HEK293T (cell line): ENCODE data around the gene SELENOO.

Experiments
- BHLHE40 ChIP-seq: fragments of 450-650 bp; IDR thresholded peaks from 2 replicates; pipeline ENCODE4 v1.6.1; 2016; ENCODE audit warnings: mild to moderate bottlenecking, moderate library complexity, borderline replicate concordance
- CTBP1 ChIP-seq: fragments of 450-650 bp; IDR thresholded peaks from 2 replicates; pipeline ENCODE4 v1.6.1; 2016; ENCODE audit warnings: borderline replicate concordance
- ELF4 ChIP-seq: fragments of 450-650 bp; IDR thresholded peaks from 2 replicates; pipeline ENCODE4 v1.6.1; 2017; ENCODE audit warnings: antibody characterized with exemption
- FOXA1 ChIP-seq: fragments of 450-650 bp; IDR thresholded peaks from 2 replicates; pipeline ENCODE4 v1.6.1; 2016; ENCODE audit warnings: mild to moderate bottlenecking
- FOXM1 ChIP-seq: fragments of 450-650 bp; IDR thresholded peaks from 2 replicates; pipeline ENCODE4 v1.6.1; 2017; ENCODE audit warnings: mild to moderate bottlenecking, borderline replicate concordance
- HDGF ChIP-seq: fragments of 450-650 bp; IDR thresholded peaks from 2 replicates; pipeline ENCODE4 v1.6.1; 2017; ENCODE audit warnings: antibody characterized with exemption, borderline replicate concordance
- L3MBTL2 ChIP-seq: fragments of 450-650 bp; conservative IDR thresholded peaks from 2 replicates; pipeline ENCODE4 v1.6.1; 2016; ENCODE audit warnings: mild to moderate bottlenecking
- NFRKB ChIP-seq: fragments of 450-650 bp; IDR thresholded peaks from 2 replicates; pipeline ENCODE4 v1.6.1; 2016; ENCODE audit warnings: mild to moderate bottlenecking, moderate library complexity
- SP1 ChIP-seq: fragments of 450-650 bp; IDR thresholded peaks from 2 replicates; pipeline ENCODE4 v1.6.1; 2017
- TF ChIP-seq, protein P1 (sequence below): fragments of 450-650 bp; IDR thresholded peaks from 2 replicates; pipeline ENCODE4 v1.6.1; 2016

DNA sequence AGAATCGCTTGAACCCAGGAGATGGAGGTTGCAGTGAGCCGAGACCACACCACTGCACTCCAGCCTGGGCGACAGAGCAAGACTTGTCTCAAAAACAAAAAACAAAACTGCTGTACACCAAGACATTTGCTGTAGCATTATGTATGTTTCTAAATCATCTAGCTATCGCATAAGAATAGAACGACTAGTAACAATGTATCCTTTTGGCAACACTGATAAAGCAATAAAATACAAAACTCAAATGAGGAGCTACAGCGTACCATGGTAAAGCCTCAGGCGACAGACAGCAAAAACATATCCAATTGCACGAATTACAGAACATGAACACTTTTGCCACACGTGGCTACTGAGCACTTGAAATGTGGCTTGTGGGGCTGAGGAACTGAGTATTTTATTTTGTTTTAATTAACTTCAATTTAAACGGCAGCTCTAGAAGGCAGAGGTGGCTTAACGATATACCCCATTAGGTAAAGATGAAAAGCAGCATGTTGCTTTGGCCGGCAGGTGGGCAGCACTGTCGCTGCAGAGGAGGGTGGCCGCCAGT is 41.7 kb downstream of the SELENOO start:
- peak; percentile 32; the same call in 1 of the 2 replicates for TF ChIP-seq L3MBTL2
- no peak for TF ChIP-seq FOXA1
- TF ChIP-seq BHLHE40: no peak
- no peak for TF ChIP-seq HDGF
- no peak for TF ChIP-seq FOXM1
- TF ChIP-seq CTBP1: no peak
- TF ChIP-seq ELF4: no peak
- TF ChIP-seq, protein P1, sequence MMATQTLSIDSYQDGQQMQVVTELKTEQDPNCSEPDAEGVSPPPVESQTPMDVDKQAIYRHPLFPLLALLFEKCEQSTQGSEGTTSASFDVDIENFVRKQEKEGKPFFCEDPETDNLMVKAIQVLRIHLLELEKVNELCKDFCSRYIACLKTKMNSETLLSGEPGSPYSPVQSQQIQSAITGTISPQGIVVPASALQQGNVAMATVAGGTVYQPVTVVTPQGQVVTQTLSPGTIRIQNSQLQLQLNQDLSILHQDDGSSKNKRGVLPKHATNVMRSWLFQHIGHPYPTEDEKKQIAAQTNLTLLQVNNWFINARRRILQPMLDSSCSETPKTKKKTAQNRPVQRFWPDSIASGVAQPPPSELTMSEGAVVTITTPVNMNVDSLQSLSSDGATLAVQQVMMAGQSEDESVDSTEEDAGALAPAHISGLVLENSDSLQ: 0 out of 2 replicates have a peak, but pooled peaks have one; percentile 29
- no peak for TF ChIP-seq SP1
- TF ChIP-seq NFRKB: no peak
